SKM-1 treated with dmso at 0.1 percent for 144 hours (cell line): Measurements from ENCODE around the gene TRAPPC12.
A peak's percentile ranks its signal among the peaks of the same experiment; 100 is the strongest.

Source experiments
- DNase-seq: peaks from one replicate; lab custom pipeline; 2025; ENCODE audit not compliant: unreplicated experiment; lab: John Stamatoyannopoulos, UW

The TRAPPC12 gene

GRCh38 chr2:3379647-3380534, at the start of gene TRAPPC12:
Gene TRAPPC12 (plus strand): TSS chr2:3379694. CDS start chr2:3387624, 7,930 bp downstream.
- peak; percentile 81 for DNase-seq

- DNase-seq: no peak
These were observed 47.4 kb upstream of the TRAPPC12 start for GRCh38 chr2:3332133-3332532.

- DNase-seq: no peak
These were observed 44.8 kb upstream of the TRAPPC12 start for GRCh38 chr2:3334392-3335345.

GRCh38 chr2:3336844-3337243, 42.6 kb upstream of the TRAPPC12 start:
- DNase-seq: no peak

- no peak for DNase-seq
These were observed 41.2 kb upstream of the TRAPPC12 start for GRCh38 chr2:3338340-3338739.

GRCh38 chr2:3340144-3340543, 39.4 kb upstream of the TRAPPC12 start:
- DNase-seq: no peak

GRCh38 chr2:3341336-3341735, 38.2 kb upstream of the TRAPPC12 start:
- DNase-seq: no peak

- no peak for DNase-seq
These were observed 37.2 kb upstream of the TRAPPC12 start for GRCh38 chr2:3342324-3342723.

GRCh38 chr2:3343012-3343411, 36.5 kb upstream of the TRAPPC12 start:
- no peak for DNase-seq

GRCh38 chr2:3344897-3345296, 34.6 kb upstream of the TRAPPC12 start:
- DNase-seq: no peak

GRCh38 chr2:3345621-3346020, 33.9 kb upstream of the TRAPPC12 start:
- DNase-seq: no peak

GRCh38 chr2:3348767-3349166, 30.7 kb upstream of the TRAPPC12 start:
- DNase-seq: no peak

- DNase-seq: no peak
These were observed 30.2 kb upstream of the TRAPPC12 start for GRCh38 chr2:3349211-3349693.

GRCh38 chr2:3354986-3355385, 24.5 kb upstream of the TRAPPC12 start:
- DNase-seq: no peak

GRCh38 chr2:3355951-3356569, 23.4 kb upstream of the TRAPPC12 start:
- no peak for DNase-seq

- DNase-seq: no peak
These were observed 22.7 kb upstream of the TRAPPC12 start for GRCh38 chr2:3356799-3357198.

GRCh38 chr2:3357446-3357845, 22.0 kb upstream of the TRAPPC12 start:
- peak; percentile 65 for DNase-seq

- no peak for DNase-seq
These were observed 21.6 kb upstream of the TRAPPC12 start for GRCh38 chr2:3357926-3358325.

- no peak for DNase-seq
These were observed 17.7 kb upstream of the TRAPPC12 start for GRCh38 chr2:3361518-3362389.

GRCh38 chr2:3365219-3365618, 14.3 kb upstream of the TRAPPC12 start:
- no peak for DNase-seq
